Panc1 (cell line): Measurements from ENCODE around the gene TMEM37.

Experiments
- CTCF ChIP-seq: fragments of 450-650 bp; IDR thresholded peaks from 2 replicates; pipeline ENCODE4 v1.5.1; 2017; ENCODE audit warnings: mild to moderate bottlenecking
- POLR2AphosphoS5 ChIP-seq: IDR thresholded peaks from 2 replicates; pipeline ENCODE4 v1.6.1; 2012; ENCODE audit warnings: mild to moderate bottlenecking, low read depth, low read length, moderate library complexity
- REST ChIP-seq, 2 experiments: IDR thresholded peaks; 2 replicates each; pipeline ENCODE4 v1.6.1; 2011 to 2012; ENCODE audit warnings: low read depth in 2 of 2, control low read depth in 1 of 2, low read length in 1 of 2, mild to moderate bottlenecking in 1 of 2, moderate library complexity in 1 of 2; ENCODE audit not compliant: insufficient read depth in 1 of 2
- SIN3A ChIP-seq: IDR thresholded peaks from 2 replicates; pipeline ENCODE4 v1.6.1; 2012; ENCODE audit warnings: low read depth, mild to moderate bottlenecking, low read length, moderate library complexity, borderline replicate concordance; ENCODE audit not compliant: insufficient read depth

GRCh38 chr2:119451336-119452050, 19.8 kb downstream of the TMEM37 start:
- TF ChIP-seq REST (IDR thresholded peaks at IDR 0.05; ENCODE audit: insufficient read depth in 1 of 2, low read depth in 2 of 2, low read length in 1 of 2) (no peak), POLR2AphosphoS5 (no peak), CTCF (no peak), SIN3A (no peak)
